ENCODE data around the gene ARHGAP10.

ARHGAP10 gene

DNA sequence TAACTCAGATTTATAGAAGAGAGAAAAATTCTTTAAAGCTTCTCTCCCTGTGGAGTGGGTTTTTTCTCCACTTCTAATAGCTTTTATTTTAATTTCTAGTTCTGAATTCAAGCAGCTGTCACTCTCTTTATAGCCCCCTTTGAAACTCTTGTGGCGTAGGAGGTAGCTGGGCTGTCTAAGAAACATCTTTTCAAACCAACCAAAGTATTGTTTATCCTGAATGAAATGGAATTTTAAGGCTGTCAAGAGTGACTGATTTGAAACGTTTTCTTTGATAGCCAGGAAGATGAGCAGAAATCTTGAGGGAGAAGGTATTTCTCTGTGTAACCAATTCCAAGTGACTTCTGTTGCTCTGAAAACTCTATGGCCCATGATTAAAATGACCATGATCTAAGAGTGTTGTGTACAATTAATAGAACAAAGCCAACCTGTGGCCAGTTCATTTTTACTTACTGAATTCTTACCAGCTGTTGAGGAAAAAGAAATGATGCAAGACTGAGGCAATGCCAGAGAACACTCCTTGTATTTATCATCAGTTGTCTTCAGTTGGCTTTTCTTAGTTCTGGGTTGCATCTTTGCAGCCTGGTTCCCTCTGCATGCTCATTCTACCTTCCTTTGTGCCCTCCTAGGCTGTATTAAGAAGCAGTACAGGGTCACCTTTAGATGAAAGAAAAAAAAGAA lies 298.4 kb downstream of the ARHGAP10 start:
- peaks cover 14% of the 10 kb centered on the region for H3K79me1 ChIP-seq (replicated peaks; ENCODE audit: low read length, poor library complexity, severe bottlenecking)
- H3K4me2 ChIP-seq (ENCODE audit: low read length, poor library complexity, severe bottlenecking): no peak overlapping the region
- H2BK15ac ChIP-seq (ENCODE audit: low read depth, poor library complexity, severe bottlenecking): no peak overlapping the region
- no peak overlapping the region for H3K4ac ChIP-seq (ENCODE audit: low read depth in 1 of 2, low read length in 2 of 2)
- peaks cover 0 to 14% of the 10 kb centered on the region in 2 experiments for H3K36me3 ChIP-seq (ENCODE audit: control insufficient read depth in 1 of 2, insufficient read depth in 2 of 2, low read depth in 1 of 2, low read length in 2 of 2)
- no peak overlapping the region for H2BK12ac ChIP-seq (ENCODE audit: low read length in 2 of 2)
- no peak overlapping the region for H3K23ac ChIP-seq (ENCODE audit: low read length in 2 of 2)
- no peaks in the 10 kb centered on the region for H3K4me1 ChIP-seq (ENCODE audit: control insufficient read depth, insufficient read depth, low read depth, low read length)
- no peaks in the 10 kb centered on the region for H3K27me3 ChIP-seq (ENCODE audit: control insufficient read depth in 1 of 2, insufficient read depth in 1 of 2, low read length in 2 of 2)
- no peak overlapping the region for H2BK5ac ChIP-seq (ENCODE audit: low read depth, low read length, poor library complexity, severe bottlenecking)
- WGBS: 76% methylated on average over 1 of the region's 2 CpGs
- no peak overlapping the region for H3K27ac ChIP-seq (ENCODE audit: low read length, poor library complexity, severe bottlenecking)
- no peak overlapping the region for H3K4me3 ChIP-seq (ENCODE audit: insufficient read depth in 1 of 2, low read depth in 1 of 2, low read length in 2 of 2)
- H2AK5ac ChIP-seq (ENCODE audit: low read length, severe bottlenecking): no peak overlapping the region
- no peak overlapping the region for H3K9ac ChIP-seq (ENCODE audit: low read length)
- no peak overlapping the region for H3K14ac ChIP-seq (ENCODE audit: low read length in 2 of 2)
- H2AFZ ChIP-seq (ENCODE audit: low read depth, low read length): no peak overlapping the region
- H4K8ac ChIP-seq (ENCODE audit: low read length): no peak overlapping the region
- H2BK120ac ChIP-seq (ENCODE audit: low read depth, low read length): no peak overlapping the region
- H4K91ac ChIP-seq (ENCODE audit: low read length): no peak overlapping the region
- H3K9me3 ChIP-seq (ENCODE audit: control insufficient read depth, low read length): no peaks in the 10 kb centered on the region
- no peak overlapping the region for H3K18ac ChIP-seq (ENCODE audit: low read depth in 1 of 2, low read length in 2 of 2)
- DNase-seq: peak; percentile 76

DNA sequence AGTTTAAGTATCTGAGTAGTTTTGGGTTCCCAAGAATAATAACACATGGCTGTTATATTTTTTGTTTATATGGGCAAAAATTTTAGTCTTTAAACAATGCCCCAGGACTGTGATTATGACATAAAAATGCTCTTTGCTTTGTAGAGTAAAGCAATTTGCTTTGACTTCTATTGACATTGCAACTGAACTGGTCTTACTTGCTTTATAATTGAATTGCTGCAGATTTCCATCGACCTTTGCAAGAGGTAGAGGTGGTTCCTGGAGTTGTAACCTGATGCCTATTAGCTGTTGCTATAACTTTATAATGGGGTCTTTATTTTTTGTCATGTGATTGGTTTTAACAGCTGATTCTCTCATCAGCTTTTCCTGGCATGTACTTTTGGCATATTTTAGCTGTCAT lies 302.9 kb downstream of the ARHGAP10 start:
- H2AK5ac ChIP-seq (ENCODE audit: low read length, severe bottlenecking): no peak overlapping the region
- no peaks in the 10 kb centered on the region for H3K9me3 ChIP-seq (ENCODE audit: control insufficient read depth, low read length)
- H4K91ac ChIP-seq (ENCODE audit: low read length): no peak overlapping the region
- H2AFZ ChIP-seq (ENCODE audit: low read depth, low read length): no peak overlapping the region
- H2BK12ac ChIP-seq (ENCODE audit: low read length in 2 of 2): no peak overlapping the region
- WGBS: 84% methylated on average over 1 of the region's 1 CpG
- H2BK120ac ChIP-seq (ENCODE audit: low read depth, low read length): no peak overlapping the region
- H3K18ac ChIP-seq (ENCODE audit: low read depth in 1 of 2, low read length in 2 of 2): no peak overlapping the region
- no peak overlapping the region for H2BK15ac ChIP-seq (ENCODE audit: low read depth, poor library complexity, severe bottlenecking)
- H3K4ac ChIP-seq (ENCODE audit: low read depth in 1 of 2, low read length in 2 of 2): no peak overlapping the region
- no peak overlapping the region for H3K23ac ChIP-seq (ENCODE audit: low read length in 2 of 2)
- H3K14ac ChIP-seq (ENCODE audit: low read length in 2 of 2): no peak overlapping the region
- H3K4me3 ChIP-seq (ENCODE audit: insufficient read depth in 1 of 2, low read depth in 1 of 2, low read length in 2 of 2): no peak overlapping the region
- no peak overlapping the region for H3K27ac ChIP-seq (ENCODE audit: low read length, poor library complexity, severe bottlenecking)
- no peak overlapping the region for H2BK5ac ChIP-seq (ENCODE audit: low read depth, low read length, poor library complexity, severe bottlenecking)
- H3K4me1 ChIP-seq (ENCODE audit: control insufficient read depth, insufficient read depth, low read depth, low read length): no peaks in the 10 kb centered on the region
- no peak overlapping the region for H3K9ac ChIP-seq (ENCODE audit: low read length)
- no peak overlapping the region for H4K8ac ChIP-seq (ENCODE audit: low read length)
- H3K79me1 ChIP-seq (replicated peaks; ENCODE audit: low read length, poor library complexity, severe bottlenecking): peaks cover 19% of the 10 kb centered on the region
- H3K36me3 ChIP-seq (ENCODE audit: control insufficient read depth in 1 of 2, insufficient read depth in 2 of 2, low read depth in 1 of 2, low read length in 2 of 2): peaks cover 0 to 11% of the 10 kb centered on the region in 2 experiments
- DNase-seq: no peak
- H3K27me3 ChIP-seq (ENCODE audit: control insufficient read depth in 1 of 2, insufficient read depth in 1 of 2, low read length in 2 of 2): no peaks in the 10 kb centered on the region
- no peak overlapping the region for H3K4me2 ChIP-seq (ENCODE audit: low read length, poor library complexity, severe bottlenecking)

DNA sequence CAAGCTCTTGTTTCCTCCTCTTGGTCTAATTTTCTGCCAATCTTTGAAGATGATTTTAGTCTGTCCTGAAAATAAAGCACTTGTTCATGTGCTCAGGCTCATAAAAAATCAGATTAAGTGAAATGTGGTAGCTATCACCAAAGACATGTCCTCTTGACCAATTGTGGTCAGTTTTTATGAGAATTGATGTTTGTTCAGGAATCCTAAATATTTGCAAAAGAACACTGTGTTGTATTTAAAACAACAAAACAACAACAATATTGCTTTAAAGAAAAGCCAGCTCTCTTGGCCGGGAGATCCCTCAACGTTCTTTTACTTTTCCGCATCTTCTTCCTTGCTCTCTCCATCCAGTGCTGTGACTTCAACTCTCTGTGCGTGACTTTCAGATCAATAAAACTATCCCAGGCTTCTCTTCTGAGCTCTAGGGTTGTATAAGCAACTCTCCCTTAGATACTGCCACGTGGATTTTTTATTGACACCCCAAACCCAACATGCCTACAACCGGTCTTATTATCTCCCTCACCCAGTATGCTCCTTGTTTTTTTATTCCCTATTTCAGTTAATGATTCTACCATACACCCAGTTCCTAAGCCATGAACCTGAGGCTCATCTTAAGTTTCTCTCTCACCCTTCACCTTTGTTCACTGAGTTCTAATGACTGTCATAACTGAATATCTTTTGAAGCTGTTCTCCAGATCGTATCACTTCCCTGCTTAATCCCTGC lies 309.9 kb downstream of the ARHGAP10 start:
- H3K4me1 ChIP-seq (ENCODE audit: control insufficient read depth, insufficient read depth, low read depth, low read length): peaks cover 2% of the 10 kb centered on the region
- no peak overlapping the region for H2AFZ ChIP-seq (ENCODE audit: low read depth, low read length)
- no peak overlapping the region for H4K91ac ChIP-seq (ENCODE audit: low read length)
- H3K18ac ChIP-seq (ENCODE audit: low read depth in 1 of 2, low read length in 2 of 2): no peak overlapping the region
- no peak overlapping the region for H3K4me3 ChIP-seq (ENCODE audit: insufficient read depth in 1 of 2, low read depth in 1 of 2, low read length in 2 of 2)
- H3K14ac ChIP-seq (ENCODE audit: low read length in 2 of 2): no peak overlapping the region
- H3K9ac ChIP-seq (ENCODE audit: low read length): no peak overlapping the region
- peaks cover 31% of the 10 kb centered on the region for H3K79me1 ChIP-seq (replicated peaks; ENCODE audit: low read length, poor library complexity, severe bottlenecking)
- no peak overlapping the region for H2BK5ac ChIP-seq (ENCODE audit: low read depth, low read length, poor library complexity, severe bottlenecking)
- 92% methylated on average over 7 of the region's 7 CpGs for WGBS
- H3K36me3 ChIP-seq (ENCODE audit: control insufficient read depth in 1 of 2, insufficient read depth in 2 of 2, low read depth in 1 of 2, low read length in 2 of 2): peaks cover 1 to 13% of the 10 kb centered on the region in 2 experiments
- no peak overlapping the region for H2BK12ac ChIP-seq (ENCODE audit: low read length in 2 of 2)
- no peak overlapping the region for H3K27ac ChIP-seq (ENCODE audit: low read length, poor library complexity, severe bottlenecking)
- no peak overlapping the region for H3K4ac ChIP-seq (ENCODE audit: low read depth in 1 of 2, low read length in 2 of 2)
- H3K4me2 ChIP-seq (ENCODE audit: low read length, poor library complexity, severe bottlenecking): no peak overlapping the region
- no peaks in the 10 kb centered on the region for H3K27me3 ChIP-seq (ENCODE audit: control insufficient read depth in 1 of 2, insufficient read depth in 1 of 2, low read length in 2 of 2)
- no peak overlapping the region for H4K8ac ChIP-seq (ENCODE audit: low read length)
- no peak overlapping the region for H2AK5ac ChIP-seq (ENCODE audit: low read length, severe bottlenecking)
- H2BK15ac ChIP-seq (ENCODE audit: low read depth, poor library complexity, severe bottlenecking): no peak overlapping the region
- no peak overlapping the region for H2BK120ac ChIP-seq (ENCODE audit: low read depth, low read length)
- no peaks in the 10 kb centered on the region for H3K9me3 ChIP-seq (ENCODE audit: control insufficient read depth, low read length)
- DNase-seq: no peak
- H3K23ac ChIP-seq (ENCODE audit: low read length in 2 of 2): no peak overlapping the region

DNA sequence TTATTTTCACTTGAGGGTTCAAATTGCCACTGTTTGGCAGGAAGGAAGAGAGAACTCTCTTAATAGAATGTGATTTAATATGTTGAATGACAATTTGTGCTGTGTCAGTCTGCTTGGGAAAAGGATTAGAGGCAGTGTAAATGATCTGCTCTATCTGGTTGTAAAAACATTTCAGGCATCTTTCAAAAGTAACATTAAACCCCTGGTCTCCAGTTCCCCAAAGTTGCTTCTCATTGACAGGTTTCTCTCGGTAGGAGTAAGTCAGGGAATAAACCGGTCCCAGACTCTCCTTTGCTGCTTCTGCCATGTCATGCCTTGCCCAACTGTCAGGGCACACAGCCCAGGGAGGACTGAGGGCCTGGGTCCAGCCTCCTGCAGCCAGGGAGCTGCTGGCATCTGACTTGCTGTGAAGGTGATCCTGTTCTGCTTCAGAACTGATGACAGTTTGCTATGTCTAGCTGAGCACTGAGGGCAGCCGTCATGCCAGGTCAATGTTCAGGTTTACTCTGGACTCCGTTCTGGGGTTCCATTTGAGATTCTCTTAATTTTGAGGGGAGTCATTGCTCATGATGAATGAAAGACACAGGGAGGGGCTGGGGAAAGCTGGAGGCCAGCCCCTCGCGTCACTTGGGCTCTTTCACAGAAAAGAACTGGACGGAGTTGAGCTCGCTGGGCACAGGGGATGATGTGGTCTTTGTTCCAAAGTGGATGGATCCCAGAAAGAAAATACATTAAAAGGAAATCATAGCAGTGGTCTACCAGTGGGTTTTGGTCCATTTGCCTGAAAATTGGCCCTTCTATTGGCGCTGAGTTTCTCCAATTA lies 312.4 kb downstream of the ARHGAP10 start:
- no peak for DNase-seq
- H3K4me2 ChIP-seq (ENCODE audit: low read length, poor library complexity, severe bottlenecking): no peak overlapping the region
- peaks cover 36% of the 10 kb centered on the region for H3K79me1 ChIP-seq (replicated peaks; ENCODE audit: low read length, poor library complexity, severe bottlenecking)
- H3K9ac ChIP-seq (ENCODE audit: low read length): no peak overlapping the region
- no peaks in the 10 kb centered on the region for H3K9me3 ChIP-seq (ENCODE audit: control insufficient read depth, low read length)
- H2BK120ac ChIP-seq (ENCODE audit: low read depth, low read length): no peak overlapping the region
- peaks cover 2% of the 10 kb centered on the region for H3K4me1 ChIP-seq (ENCODE audit: control insufficient read depth, insufficient read depth, low read depth, low read length)
- no peak overlapping the region for H3K4me3 ChIP-seq (ENCODE audit: insufficient read depth in 1 of 2, low read depth in 1 of 2, low read length in 2 of 2)
- no peak overlapping the region for H2BK5ac ChIP-seq (ENCODE audit: low read depth, low read length, poor library complexity, severe bottlenecking)
- no peak overlapping the region for H2AK5ac ChIP-seq (ENCODE audit: low read length, severe bottlenecking)
- no peak overlapping the region for H3K27ac ChIP-seq (ENCODE audit: low read length, poor library complexity, severe bottlenecking)
- peak overlapping the region in 1 of 2 experiments; percentile 71 for H3K14ac ChIP-seq (ENCODE audit: low read length in 2 of 2)
- peak overlapping the region in 1 of 2 experiments; percentile 57 for H2BK12ac ChIP-seq (ENCODE audit: low read length in 2 of 2)
- H3K18ac ChIP-seq (ENCODE audit: low read depth in 1 of 2, low read length in 2 of 2): no peak overlapping the region
- no peak overlapping the region for H4K91ac ChIP-seq (ENCODE audit: low read length)
- H3K23ac ChIP-seq (ENCODE audit: low read length in 2 of 2): no peak overlapping the region
- peaks cover 6 to 37% of the 10 kb centered on the region in 2 experiments for H3K36me3 ChIP-seq (ENCODE audit: control insufficient read depth in 1 of 2, insufficient read depth in 2 of 2, low read depth in 1 of 2, low read length in 2 of 2)
- H4K8ac ChIP-seq (ENCODE audit: low read length): peak overlapping the region; percentile 19
- 96% methylated on average over 9 of the region's 9 CpGs for WGBS
- H3K27me3 ChIP-seq (ENCODE audit: control insufficient read depth in 1 of 2, insufficient read depth in 1 of 2, low read length in 2 of 2): no peaks in the 10 kb centered on the region
- no peak overlapping the region for H2BK15ac ChIP-seq (ENCODE audit: low read depth, poor library complexity, severe bottlenecking)
- no peak overlapping the region for H2AFZ ChIP-seq (ENCODE audit: low read depth, low read length)
- no peak overlapping the region for H3K4ac ChIP-seq (ENCODE audit: low read depth in 1 of 2, low read length in 2 of 2)

Measured in mesenchymal stem cell (in vitro differentiated cells and primary cell).